AG08396 (cell line): ENCODE measurements around the gene CCL28.
"Not testable (repeated sequence)": the region's sequence is repeated elsewhere in the genome, so short reads cannot be mapped to it uniquely, and the experiment has no call there.

ENCODE experiments used
- DNase-seq: peaks from one replicate; pipeline ENCODE4 v3.0.0; 2012; ENCODE audit warnings: low spot score, mixed read lengths

CCL28 gene

GRCh38 chr5:43410414-43410813 lies 1.8 kb downstream of the CCL28 start:
- no peak for DNase-seq

GRCh38 chr5:43409809-43410271 lies 2.4 kb downstream of the CCL28 start:
- DNase-seq: no peak

- DNase-seq: not testable (repeated sequence)
Observed at GRCh38 chr5:43402524-43403066, 9.6 kb downstream of the CCL28 start.

GRCh38 chr5:43401827-43402226 lies 10.4 kb downstream of the CCL28 start:
- DNase-seq: peak; percentile 52

GRCh38 chr5:43400082-43400481 lies 12.1 kb downstream of the CCL28 start:
- DNase-seq: peak; percentile 35

- peak; percentile 47 for DNase-seq
Observed at GRCh38 chr5:43396762-43397304, 15.4 kb downstream of the CCL28 start.

GRCh38 chr5:43390471-43390870 lies 21.7 kb downstream of the CCL28 start:
- DNase-seq: no peak

GRCh38 chr5:43389679-43390329 lies 22.4 kb downstream of the CCL28 start:
- DNase-seq: peak; percentile 86

GRCh38 chr5:43386960-43387362 lies 25.2 kb downstream of the CCL28 start:
- no peak for DNase-seq

- no peak for DNase-seq
Observed at GRCh38 chr5:43376496-43377140, 35.6 kb downstream of the CCL28 start.

- no peak for DNase-seq
Observed at GRCh38 chr5:43371821-43372220, 40.4 kb downstream of the CCL28 start.

GRCh38 chr5:43370352-43370751 lies 41.8 kb downstream of the CCL28 start:
- no peak for DNase-seq

GRCh38 chr5:43369651-43370050 lies 42.5 kb downstream of the CCL28 start:
- DNase-seq: no peak

GRCh38 chr5:43367909-43368669 lies 44.1 kb downstream of the CCL28 start:
- DNase-seq: no peak

- no peak for DNase-seq
Observed at GRCh38 chr5:43367453-43367852, 44.7 kb downstream of the CCL28 start.

GRCh38 chr5:43366680-43367246 lies 45.4 kb downstream of the CCL28 start:
- not testable (repeated sequence) for DNase-seq

GRCh38 chr5:43365155-43365554 lies 47.0 kb downstream of the CCL28 start:
- not testable (repeated sequence) for DNase-seq

GRCh38 chr5:43363445-43364152 lies 48.6 kb downstream of the CCL28 start:
- no peak for DNase-seq

- DNase-seq: no peak
Observed at GRCh38 chr5:43362725-43363435, 49.3 kb downstream of the CCL28 start.

GRCh38 chr5:43358726-43359125 lies 53.5 kb downstream of the CCL28 start:
- DNase-seq: no peak

- DNase-seq: no peak
Observed at GRCh38 chr5:43358301-43358700, 53.9 kb downstream of the CCL28 start.
